Glomerular visceral epithelial cell (primary cell): ENCODE results near the gene ZCWPW2.
A peak's percentile ranks its signal among the peaks of the same experiment; 100 is the strongest.

Experiments
- DNase-seq: peaks from one replicate; pipeline ENCODE4 v3.0.0-alpha.2; 2016; ENCODE audit errors: extremely low spot score

Gene ZCWPW2

DNA sequence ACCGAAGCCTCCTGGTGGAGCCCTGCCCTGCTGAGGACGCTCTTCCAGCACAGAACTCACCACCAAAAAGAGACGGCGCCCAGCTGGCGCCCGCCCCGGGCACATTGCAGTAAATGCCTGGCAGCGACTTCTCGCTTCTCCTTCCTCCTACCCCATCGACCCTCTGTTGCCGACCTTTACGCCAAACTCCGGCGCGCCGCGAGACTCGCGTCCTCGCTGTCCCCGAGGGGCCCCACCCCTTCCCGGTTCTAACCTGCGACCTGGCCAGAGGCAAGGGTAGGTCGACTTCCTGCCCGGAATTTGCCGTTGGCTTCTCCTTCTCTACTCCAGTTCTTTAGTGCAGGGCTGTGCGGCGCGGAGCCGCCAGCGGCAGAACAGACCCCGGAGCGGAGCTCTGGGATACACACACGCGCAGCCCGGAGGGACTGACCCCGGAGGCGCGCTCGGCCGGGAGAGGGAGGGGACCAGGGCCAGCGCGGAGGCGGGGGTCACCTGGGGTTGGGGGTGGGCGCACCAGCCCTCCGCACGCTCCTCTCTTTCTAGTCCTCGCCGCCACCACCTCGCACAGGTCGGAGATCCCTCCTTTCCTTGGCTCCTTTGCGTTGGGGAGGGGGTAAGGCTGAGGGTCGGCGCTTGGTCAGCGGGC lies 226.7 kb downstream of the ZCWPW2 start:
- peak; percentile 20 for DNase-seq
